GM12878 (cell line): ENCODE data around the gene CATSPER1. TPM values are rescaled to one million over a fixed set of nuclear protein-coding genes. Genes with fewer than 3 reads are reported as not detected.

Experiments
- ATAC-seq: fragments of 200-7000 bp; cut with Tn5 transposase; 3 replicates; pipeline ENCODE4 v1.9.1; 2020; ENCODE audit warnings: mild to moderate bottlenecking, moderate library complexity
- BruUV-seq: library from RNA; stranded (reverse); fragments of 400-500 nt; replicated peaks from 2 replicates; lab custom pipeline; 2021; lab: Mats Ljungman, UMichigan
- CTCF ChIA-PET: fragments of 300-600 bp; sonication (Branson Sonifier 250); formaldehyde crosslinking; extraction: SDS; loops from one replicate; lab custom pipeline; 2021; ENCODE audit warnings: inconsistent platforms; lab: Yijun Ruan, JAX
- POLR2A ChIA-PET: fragments of 350-600 bp; formaldehyde crosslinking; extraction: SDS; loops from one replicate; lab custom pipeline; 2021; ENCODE audit warnings: inconsistent platforms; lab: Charles Lee
- RAD21 ChIA-PET: fragments of 300-600 bp; sonication (Branson Sonifier 250); formaldehyde crosslinking; loops from one replicate; lab custom pipeline; 2023; ENCODE audit warnings: antibody characterized with exemption; ENCODE audit not compliant: unreplicated experiment; lab: Charles Lee
- SMC1A ChIA-PET: fragments of 300-600 bp; sonication (Branson Sonifier 250); formaldehyde crosslinking; loops from one replicate; lab custom pipeline; 2023; ENCODE audit not compliant: unreplicated experiment, uncharacterized antibody; lab: Charles Lee
- DNase-seq: peaks from one replicate; pipeline ENCODE4 v3.0.0-alpha.2; 2011; ENCODE audit warnings: low read depth, low spot score
- FAIRE-seq: peaks from 3 replicates; lab custom pipeline; 2011; peaks lifted over from hg19 to GRCh38; lab: Jason Lieb, UNC
- H2AFZ ChIP-seq: 2 replicates; pipeline ENCODE4 v1.6.0; 2011; ENCODE audit warnings: low read depth, low read length, control low read depth; ENCODE audit not compliant: control insufficient read depth
- H3K27ac ChIP-seq: 2 replicates; pipeline ENCODE4 v1.5.1; 2011; ENCODE audit warnings: control low read depth; ENCODE audit not compliant: control insufficient read depth, insufficient read depth
- H3K27me3 ChIP-seq, 2 experiments: replicated peaks in 1 of 2; 2 replicates each; pipeline versions ENCODE4 v1.6.0 to v1.6.1; 2011; ENCODE audit warnings: low read length in 1 of 2; ENCODE audit not compliant: control insufficient read depth in 2 of 2, insufficient read depth in 2 of 2
- H3K36me3 ChIP-seq, 2 experiments: 2 replicates each; pipeline ENCODE4 v1.5.1; 2011; ENCODE audit warnings: low read length in 1 of 2; ENCODE audit not compliant: control insufficient read depth in 2 of 2, insufficient read depth in 2 of 2
- H3K4me1 ChIP-seq: 2 replicates; pipeline ENCODE4 v1.6.1; 2011; ENCODE audit warnings: mild to moderate bottlenecking, low read length, moderate library complexity, mixed read lengths; ENCODE audit not compliant: control insufficient read depth, insufficient read depth
- H3K4me2 ChIP-seq: 2 replicates; pipeline ENCODE4 v1.6.0; 2011; ENCODE audit warnings: control low read depth; ENCODE audit not compliant: control insufficient read depth, insufficient read depth
- H3K4me3 ChIP-seq: fragments of 200-600 bp; sonication (generic); 2 replicates; pipeline ENCODE4 v1.5.1; 2016
- H3K79me2 ChIP-seq: 2 replicates; pipeline ENCODE4 v1.6.0; 2011; ENCODE audit warnings: low read length; ENCODE audit not compliant: control insufficient read depth, insufficient read depth
- H3K9ac ChIP-seq: 2 replicates; pipeline ENCODE4 v1.8.0; 2011; ENCODE audit warnings: low read length, control low read depth, mixed read lengths; ENCODE audit not compliant: control insufficient read depth, insufficient read depth
- H3K9me3 ChIP-seq: replicated peaks from 3 replicates; pipeline ENCODE4 v1.5.1; 2011; ENCODE audit warnings: mild to moderate bottlenecking, low read length; ENCODE audit not compliant: control insufficient read depth, insufficient read depth
- H4K20me1 ChIP-seq: 2 replicates; pipeline ENCODE4 v1.6.0; 2011; ENCODE audit not compliant: control insufficient read depth, insufficient read depth
- BMI1 ChIP-seq: fragments of 450-650 bp; IDR thresholded peaks from 2 replicates; pipeline ENCODE4 v1.6.1; 2016; ENCODE audit warnings: mild to moderate bottlenecking, moderate library complexity, borderline replicate concordance
- CHD2 ChIP-seq: IDR thresholded peaks from 2 replicates; pipeline ENCODE4 v1.6.1; 2011; ENCODE audit warnings: low read depth, low read length, improper control_type of control experiment, borderline replicate concordance
- EGR1 ChIP-seq, 2 experiments: IDR thresholded peaks; 1 replicate in 1 of 2; 2 replicates in 1 of 2; pipeline ENCODE4 v1.6.1; 2011 to 2012; ENCODE audit warnings: low read depth in 2 of 2, low read length in 2 of 2, borderline replicate concordance in 1 of 2, mild to moderate bottlenecking in 1 of 2, moderate library complexity in 1 of 2
- HDGF ChIP-seq: fragments of 450-650 bp; IDR thresholded peaks from 2 replicates; pipeline ENCODE4 v1.6.1; 2016; ENCODE audit warnings: antibody characterized with exemption
- KLF5 ChIP-seq: fragments of 450-650 bp; IDR thresholded peaks from 2 replicates; pipeline ENCODE4 v1.6.1; 2014; ENCODE audit warnings: mild to moderate bottlenecking; ENCODE audit not compliant: partially characterized antibody
- MEF2A ChIP-seq: IDR thresholded peaks from 2 replicates; pipeline ENCODE4 v1.6.1; 2011; ENCODE audit warnings: low read depth, mild to moderate bottlenecking, low read length, moderate library complexity; ENCODE audit not compliant: insufficient read depth
- MEF2B ChIP-seq: fragments of 450-650 bp; IDR thresholded peaks from 2 replicates; pipeline ENCODE4 v1.6.1; 2018; ENCODE audit warnings: mild to moderate bottlenecking, moderate library complexity; ENCODE audit not compliant: partially characterized antibody, poor library complexity, severe bottlenecking
- MXI1 ChIP-seq: fragments of 150-350 bp; IDR thresholded peaks from 2 replicates; pipeline ENCODE4 v1.6.1; 2011; ENCODE audit warnings: low read depth, mild to moderate bottlenecking, inconsistent platforms, low read length, improper control_type of control experiment
- NBN ChIP-seq: fragments of 450-650 bp; IDR thresholded peaks from 2 replicates; pipeline ENCODE4 v1.6.1; 2016
- RELA ChIP-seq: fragments of 450-650 bp; IDR thresholded peaks from 2 replicates; pipeline ENCODE4 v1.8.0; 2014; ENCODE audit warnings: borderline replicate concordance; ENCODE audit not compliant: partially characterized antibody
- SIN3A ChIP-seq: IDR thresholded peaks from 2 replicates; pipeline ENCODE4 v1.6.1; 2012; ENCODE audit warnings: low read depth, low read length, improper control_type of control experiment
- SMAD5 ChIP-seq: IDR thresholded peaks from 2 replicates; pipeline ENCODE4 v1.6.1; 2016; ENCODE audit warnings: antibody characterized with exemption, low read depth
- SP1 ChIP-seq: IDR thresholded peaks from one replicate; pipeline ENCODE4 v1.6.1; 2011; ENCODE audit warnings: low read depth, low read length
- TAF1 ChIP-seq: IDR thresholded peaks from 2 replicates; pipeline ENCODE4 v1.6.1; 2011; ENCODE audit warnings: mild to moderate bottlenecking, low read depth, low read length, borderline replicate concordance
- WGBS: methylation state at CpG from one replicate; pipeline ENCODE4 v1.1.6; 2016; ENCODE audit warnings: low lambda C conversion rate; ENCODE audit not compliant: insufficient replicate concordance, insufficient coverage; ENCODE audit errors: missing lambda C conversion rate; 5-methylcytosine and 5-hydroxymethylcytosine counted together
- in situ Hi-C: fragments of 300-500 bp; cut with MboI; formaldehyde crosslinking; loops from 9 replicates; pipeline ENCODE4 v1.14.3; 2018; ENCODE audit warnings: mixed read lengths
- intact Hi-C: fragments of 100-400 bp; cut with micrococcal nuclease; formaldehyde crosslinking; loops from one replicate; pipeline ENCODE4 v1.14.2; 2022; ENCODE audit not compliant: unreplicated experiment
- polyA plus RNA-seq, 11 experiments: library from polyadenylated mRNA; depleted of rRNA in 4 of 11; unstranded in 6 of 11; stranded (reverse) in 5 of 11; fragments of >200 nt; fragmentation: Nextera tagmentation in 4 of 11; fragmentation: Illumina TruSeq in 1 of 11; extraction: Ambion mirVana in 4 of 11; extraction: Trizol in 1 of 11; gene quantifications; 1 replicate in 1 of 11; 2 replicates in 10 of 11; pipeline versions ENCODE4 v1.2.1 to v1.2.3, GENCODE V29; 2011 to 2016; ENCODE audit warnings: inconsistent platforms in 2 of 11, missing spikeins in 2 of 11, low read depth in 1 of 11
- total RNA-seq, 4 experiments: library from RNA; depleted of rRNA in 3 of 4; stranded (reverse); fragments of >200 nt in 3 of 4; fragmentation: Illumina TruSeq in 1 of 4; extraction: Trizol in 1 of 4; gene quantifications; 2 replicates each; pipeline versions ENCODE4 v1.2.1 to v1.2.3, GENCODE V29; 2013 to 2021
- TF ChIP-seq, protein P1 (sequence below): IDR thresholded peaks from 2 replicates; pipeline ENCODE4 v1.6.1; 2011; ENCODE audit warnings: borderline replicate concordance, low read depth, mild to moderate bottlenecking, moderate library complexity, mixed read lengths, low read length; ENCODE audit not compliant: insufficient read depth; ENCODE audit errors: extremely low read length
- TF ChIP-seq, protein P2 (sequence below): fragments of 450-650 bp; IDR thresholded peaks from 2 replicates; pipeline ENCODE4 v1.6.1; 2017; ENCODE audit warnings: antibody characterized with exemption, mild to moderate bottlenecking, moderate library complexity

Gene CATSPER1
- total and polyA plus RNA-seq, 10 of the 15 experiments (the other 5 are each of a cell fraction or from before 2014, with no cell fraction given), result 0.02 to 0.05 TPM; not detected in 8

DNA sequence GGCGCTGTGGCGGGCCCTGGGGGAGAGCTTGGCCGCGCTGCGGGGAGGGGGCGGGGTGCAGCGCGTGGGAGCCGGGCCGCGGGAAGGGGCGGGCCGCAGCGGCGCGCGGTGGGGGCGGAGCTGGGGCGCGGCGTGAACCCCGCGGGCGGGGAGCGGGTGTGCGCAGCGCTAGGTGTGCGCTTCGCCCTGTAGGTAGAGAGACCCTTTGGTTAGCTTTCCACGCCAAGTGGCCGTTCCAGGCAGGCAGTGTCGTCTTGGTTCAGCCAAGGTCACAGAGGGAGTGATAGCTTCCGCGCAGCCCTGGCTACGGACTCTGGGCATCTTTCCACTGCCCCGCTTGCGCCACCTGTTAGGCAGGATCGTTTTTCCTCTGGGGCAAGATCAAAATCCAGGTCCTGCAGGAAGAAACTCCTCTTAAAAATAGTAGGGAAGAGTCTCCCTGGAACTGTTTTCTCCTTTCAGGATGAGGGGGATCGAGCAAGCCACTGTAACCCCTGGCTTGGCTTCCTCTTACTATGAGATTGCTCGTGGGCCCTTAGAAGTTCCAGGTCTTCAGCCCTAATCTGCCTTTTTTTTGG, 23.5 kb downstream of the CATSPER1 start (continued):
- TF ChIP-seq CHD2, result no peak

DNA sequence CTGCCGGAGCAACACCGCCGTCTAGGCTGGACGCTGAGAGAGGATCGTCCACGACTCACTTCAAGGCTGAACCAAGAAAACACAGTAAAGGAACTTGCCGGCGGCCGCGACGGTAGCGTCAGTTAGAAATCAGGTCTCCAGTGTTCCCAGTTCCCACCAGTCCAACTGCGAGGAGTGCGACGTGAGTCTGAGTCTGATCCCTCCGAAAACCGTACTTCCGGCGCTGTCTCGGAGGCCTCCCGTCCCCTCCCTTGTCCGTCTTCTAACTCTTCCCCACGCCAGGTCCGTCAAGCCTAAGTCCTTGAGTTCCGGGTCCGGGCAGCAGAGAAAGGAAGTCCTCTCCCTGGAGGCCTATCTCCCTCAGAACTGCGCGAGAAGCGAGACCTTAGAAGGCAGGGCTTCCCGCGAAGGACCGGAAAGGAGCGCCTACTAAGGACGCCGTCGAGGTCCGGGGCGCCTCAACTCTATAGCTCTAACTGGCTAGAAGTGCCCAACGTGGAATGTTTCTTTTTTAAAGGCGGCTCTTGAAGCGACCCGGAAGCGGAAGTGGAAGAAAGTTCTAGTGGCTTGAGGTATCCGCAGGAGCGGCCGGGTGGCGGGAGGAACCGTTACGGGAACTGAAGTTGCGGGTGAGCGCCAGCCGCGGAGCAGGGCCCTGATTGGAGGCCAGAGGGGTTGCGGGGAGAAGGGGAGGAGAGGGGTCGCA, 24.2 kb downstream of the CATSPER1 start, which contains the start of the genes BANF1 and EIF1AD:
BANF1 (plus strand) TSS at position 562 of the 706 bp plus-strand sequence. CDS start 748 bp downstream, outside the sequence.
EIF1AD (minus strand) TSS at position 216 of the 706 bp plus-strand sequence. CDS start 1,768 bp downstream, outside the sequence.
- Histone ChIP-seq H3K36me3 (peaks cover 21 to 25% of the 10 kb centered on the region in 2 experiments), H3K9ac (peak within 1 kb of the TSS; percentile 87), H3K4me1 (peaks cover 11% of the 10 kb centered on the region), H3K79me2 (peaks cover 33% of the 10 kb centered on the region), H3K27ac (peak within 1 kb of the TSS; percentile 93), H3K4me3 (peak within 1 kb of the TSS; percentile 93), H4K20me1 (no peaks in the 10 kb centered on the region), H3K4me2 (peak within 1 kb of the TSS; percentile 84), H2AFZ (peak within 1 kb of the TSS; percentile 75), H3K27me3 (no peaks in the 10 kb centered on the region), H3K9me3 (no peaks in the 10 kb centered on the region)
- FAIRE-seq (peak; percentile 82), DNase-seq (peak; percentile 93), ATAC-seq (peak; percentile 87)
- 2% methylated on average over 48 of the region's 55 CpGs for WGBS
- SMC1A ChIA-PET, result interaction anchor here (1.0 to 1.2 kb wide), 2 partner anchors 66 to 142 kb away, joined by 3 to 4 read pairs; partner anchors contain the start of gene MUS81
- POLR2A ChIA-PET, result interaction anchor here (0.6 to 1.9 kb wide), 8 partner anchors 44 to 143 kb away, joined by 3 to 22 read pairs (median 8); partner anchors contain the start of genes CCDC85B, FIBP and SF3B2
- intact Hi-C loops (loop anchor here (1.0 kb wide), 2 partner anchors 41 to 144 kb away; partner anchors contain the start of genes CFL1 and SART1), in situ Hi-C loops (no loop called here)
- BruUV-seq, result no TSS peak
- RAD21 ChIA-PET, result interaction anchor here (0.7 to 1.5 kb wide), 8 partner anchors 43 to 142 kb away, joined by 3 to 13 read pairs (median 4); partner anchors contain the start of genes CCDC85B and MUS81
- CTCF ChIA-PET, result interaction anchor here (0.7 to 1.5 kb wide), 7 partner anchors 20 to 327 kb away, joined by 3 to 14 read pairs (median 3); partner anchors contain the start of gene CCDC85B
- no peak for TF ChIP-seq KLF5
- peak; percentile 91 for TF ChIP-seq MXI1
- no peak; the same call in 1 of the 2 replicates for TF ChIP-seq HDGF
- peak; percentile 95 for TF ChIP-seq SIN3A
- peak; percentile 87 for TF ChIP-seq SP1
- TF ChIP-seq SMAD5, result no peak; the same call in 1 of the 2 replicates
- TF ChIP-seq, protein P1, sequence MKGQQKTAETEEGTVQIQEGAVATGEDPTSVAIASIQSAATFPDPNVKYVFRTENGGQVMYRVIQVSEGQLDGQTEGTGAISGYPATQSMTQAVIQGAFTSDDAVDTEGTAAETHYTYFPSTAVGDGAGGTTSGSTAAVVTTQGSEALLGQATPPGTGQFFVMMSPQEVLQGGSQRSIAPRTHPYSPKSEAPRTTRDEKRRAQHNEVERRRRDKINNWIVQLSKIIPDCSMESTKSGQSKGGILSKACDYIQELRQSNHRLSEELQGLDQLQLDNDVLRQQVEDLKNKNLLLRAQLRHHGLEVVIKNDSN, result peak; percentile 14
- peak; percentile 37; the same call in 1 of the 2 replicates for TF ChIP-seq MEF2A
- TF ChIP-seq, protein P2, sequence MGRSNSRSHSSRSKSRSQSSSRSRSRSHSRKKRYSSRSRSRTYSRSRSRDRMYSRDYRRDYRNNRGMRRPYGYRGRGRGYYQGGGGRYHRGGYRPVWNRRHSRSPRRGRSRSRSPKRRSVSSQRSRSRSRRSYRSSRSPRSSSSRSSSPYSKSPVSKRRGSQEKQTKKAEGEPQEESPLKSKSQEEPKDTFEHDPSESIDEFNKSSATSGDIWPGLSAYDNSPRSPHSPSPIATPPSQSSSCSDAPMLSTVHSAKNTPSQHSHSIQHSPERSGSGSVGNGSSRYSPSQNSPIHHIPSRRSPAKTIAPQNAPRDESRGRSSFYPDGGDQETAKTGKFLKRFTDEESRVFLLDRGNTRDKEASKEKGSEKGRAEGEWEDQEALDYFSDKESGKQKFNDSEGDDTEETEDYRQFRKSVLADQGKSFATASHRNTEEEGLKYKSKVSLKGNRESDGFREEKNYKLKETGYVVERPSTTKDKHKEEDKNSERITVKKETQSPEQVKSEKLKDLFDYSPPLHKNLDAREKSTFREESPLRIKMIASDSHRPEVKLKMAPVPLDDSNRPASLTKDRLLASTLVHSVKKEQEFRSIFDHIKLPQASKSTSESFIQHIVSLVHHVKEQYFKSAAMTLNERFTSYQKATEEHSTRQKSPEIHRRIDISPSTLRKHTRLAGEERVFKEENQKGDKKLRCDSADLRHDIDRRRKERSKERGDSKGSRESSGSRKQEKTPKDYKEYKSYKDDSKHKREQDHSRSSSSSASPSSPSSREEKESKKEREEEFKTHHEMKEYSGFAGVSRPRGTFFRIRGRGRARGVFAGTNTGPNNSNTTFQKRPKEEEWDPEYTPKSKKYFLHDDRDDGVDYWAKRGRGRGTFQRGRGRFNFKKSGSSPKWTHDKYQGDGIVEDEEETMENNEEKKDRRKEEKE, result no peak
- TF ChIP-seq MEF2B, result peak; percentile 87
- no peak for TF ChIP-seq BMI1
- peak in 1 of 2 experiments; percentile 74; a peak in 1 of 3 replicates for TF ChIP-seq EGR1 (IDR thresholded peaks at IDR 0.05; ENCODE audit: borderline replicate concordance in 1 of 2, low read depth in 2 of 2, low read length in 2 of 2)
- TF ChIP-seq NBN, result peak; percentile 98
- no peak for TF ChIP-seq RELA
- TF ChIP-seq TAF1, result peak; percentile 93
